Activated CD4-positive, alpha-beta memory T cell treated with anti-CD3 and anti-CD28 coated beads for 36 hours (primary cell): ENCODE results near the gene CTNNBL1. TPM values are rescaled to one million over a fixed set of nuclear protein-coding genes. Genes with fewer than 3 reads are reported as not detected.
A peak's percentile ranks its signal among the peaks of the same experiment; 100 is the strongest.

ENCODE experiments used
- CTCF ChIA-PET: fragments of 350-600 bp; sonication (Branson Sonifier 250); formaldehyde crosslinking; loops from one replicate; lab custom pipeline; 2021; ENCODE audit warnings: antibody characterized with exemption, inconsistent platforms; lab: Charles Lee
- POLR2A ChIA-PET: fragments of 350-600 bp; sonication (Branson Sonifier 250); formaldehyde crosslinking; loops from one replicate; lab custom pipeline; 2021; ENCODE audit warnings: antibody characterized with exemption; lab: Charles Lee
- DNase-seq: peaks from one replicate; pipeline ENCODE4 v3.0.0-alpha.2; 2020
- H3K27ac Mint-ChIP-seq: one replicate; pipeline ENCODE4 v1.8.0; 2021; ENCODE audit warnings: mixed read lengths
- H3K27me3 Mint-ChIP-seq: one replicate; pipeline ENCODE4 v1.8.0; 2021; ENCODE audit warnings: mixed read lengths
- H3K36me3 Mint-ChIP-seq: one replicate; pipeline ENCODE4 v1.8.0; 2021; ENCODE audit warnings: mixed read lengths
- H3K4me1 Mint-ChIP-seq: one replicate; pipeline ENCODE4 v1.8.0; 2021; ENCODE audit warnings: low read depth, mixed read lengths
- H3K4me3 Mint-ChIP-seq: one replicate; pipeline ENCODE4 v1.8.0; 2021; ENCODE audit warnings: mild to moderate bottlenecking, mixed read lengths
- H3K9me3 Mint-ChIP-seq: one replicate; pipeline ENCODE4 v1.8.0; 2021; ENCODE audit warnings: mixed read lengths
- intact Hi-C: fragments of 100-400 bp; cut with micrococcal nuclease; formaldehyde crosslinking; loops from one replicate; pipeline ENCODE4 v1.15.1; 2023
- total RNA-seq, 2 experiments: library from RNA; stranded (reverse); gene quantifications; one replicate each; pipeline ENCODE4 v1.2.3, GENCODE V29; 2021

Gene CTNNBL1
- total RNA-seq, 2 experiments from 2014 or later = 72.5 to 76.5 TPM

GRCh38 chr20:37723668-37724067 is 29.8 kb downstream of the CTNNBL1 start:
- Mint-ChIP-seq H3K36me3 (peaks cover 10% of the 10 kb centered on the region), H3K4me3 (no peak overlapping the region), H3K27me3 (no peaks in the 10 kb centered on the region), H3K4me1 (peaks cover 17% of the 10 kb centered on the region), H3K27ac (no peak overlapping the region), H3K9me3 (peaks cover 11% of the 10 kb centered on the region)
- POLR2A ChIA-PET = no interaction called here
- intact Hi-C loops = no loop called here
- DNase-seq = no peak
- CTCF ChIA-PET = no interaction called here

DNA sequence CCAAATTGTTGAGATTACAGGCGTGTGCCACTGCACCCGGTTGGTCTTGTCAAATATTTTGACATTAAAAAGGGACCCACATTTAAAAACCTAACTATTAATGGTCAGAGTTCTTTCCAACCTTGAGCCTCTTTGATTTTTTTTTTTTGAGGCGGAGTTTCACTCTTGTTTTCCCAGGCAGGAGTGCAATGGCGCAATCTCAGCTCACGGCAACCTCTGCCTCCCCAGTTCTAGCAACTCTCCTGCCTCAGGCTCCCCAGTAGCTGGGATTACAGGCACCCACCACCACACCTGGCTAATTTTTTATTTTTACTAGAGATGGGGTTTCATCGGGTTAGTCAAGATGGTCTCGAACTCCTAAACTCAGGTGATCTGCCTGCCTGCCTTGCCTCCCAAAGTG is 31.3 kb downstream of the CTNNBL1 start:
- peaks cover 11% of the 10 kb centered on the region for H3K9me3 Mint-ChIP-seq
- H3K4me3 Mint-ChIP-seq = no peak overlapping the region
- H3K4me1 Mint-ChIP-seq = peaks cover 24% of the 10 kb centered on the region
- POLR2A ChIA-PET = no interaction called here
- H3K36me3 Mint-ChIP-seq = peaks cover 10% of the 10 kb centered on the region
- no peak for DNase-seq
- no peak overlapping the region for H3K27ac Mint-ChIP-seq
- CTCF ChIA-PET = no interaction called here
- intact Hi-C loops = no loop called here
- H3K27me3 Mint-ChIP-seq = no peaks in the 10 kb centered on the region

DNA sequence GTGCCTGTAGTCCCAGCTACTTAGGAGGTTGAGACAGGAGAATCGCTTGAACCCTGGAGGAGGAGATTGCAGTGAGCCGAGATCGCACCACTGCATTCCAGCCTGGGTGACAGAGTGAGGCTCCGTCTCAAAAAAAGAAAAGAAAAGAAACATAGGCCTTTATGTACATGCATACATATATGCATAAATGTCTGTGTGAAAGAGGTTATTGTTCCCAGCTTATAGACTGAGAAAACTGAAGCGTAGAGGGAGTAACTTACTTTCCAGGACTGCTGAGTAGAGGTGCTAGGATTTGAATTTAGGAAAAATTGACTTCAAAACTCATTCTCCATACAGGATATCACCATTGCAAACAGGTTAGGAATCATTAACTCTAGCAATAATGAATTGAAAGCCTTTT is 32.0 kb downstream of the CTNNBL1 start:
- DNase-seq = no peak
- Mint-ChIP-seq H3K9me3 (peaks cover 8% of the 10 kb centered on the region), H3K27me3 (no peaks in the 10 kb centered on the region), H3K4me1 (peaks cover 26% of the 10 kb centered on the region), H3K36me3 (peaks cover 7% of the 10 kb centered on the region), H3K27ac (no peak overlapping the region), H3K4me3 (no peak overlapping the region)
- CTCF ChIA-PET = interaction anchor here (1.0 to 1.4 kb wide), 2 partner anchors 10 to 110 kb away, joined by 3 read pairs; no protein-coding TSS in a partner anchor
- POLR2A ChIA-PET = no interaction called here
- intact Hi-C loops = no loop called here

DNA sequence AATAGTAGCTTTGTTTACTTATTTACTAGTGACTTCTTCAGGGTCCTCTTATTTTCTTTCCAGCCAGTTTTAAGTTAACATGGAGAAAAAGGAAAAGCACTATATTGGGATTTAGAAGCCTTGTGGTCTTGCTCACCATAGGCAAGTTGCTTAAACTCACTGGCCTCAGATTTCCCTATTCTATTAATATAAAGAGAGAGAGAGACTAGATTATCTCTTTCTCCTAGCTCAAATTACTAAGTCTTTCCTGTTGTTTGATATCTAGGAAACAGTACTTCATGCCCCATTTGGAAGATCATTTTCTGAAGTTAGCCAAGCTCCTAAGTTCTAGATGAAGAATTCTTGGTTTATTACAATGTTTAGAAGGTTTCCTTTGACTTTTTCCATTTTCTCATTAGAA is 32.5 kb downstream of the CTNNBL1 start:
- CTCF ChIA-PET = interaction anchor here (1.0 to 1.4 kb wide), 2 partner anchors 11 to 110 kb away, joined by 3 read pairs; no protein-coding TSS in a partner anchor

DNA sequence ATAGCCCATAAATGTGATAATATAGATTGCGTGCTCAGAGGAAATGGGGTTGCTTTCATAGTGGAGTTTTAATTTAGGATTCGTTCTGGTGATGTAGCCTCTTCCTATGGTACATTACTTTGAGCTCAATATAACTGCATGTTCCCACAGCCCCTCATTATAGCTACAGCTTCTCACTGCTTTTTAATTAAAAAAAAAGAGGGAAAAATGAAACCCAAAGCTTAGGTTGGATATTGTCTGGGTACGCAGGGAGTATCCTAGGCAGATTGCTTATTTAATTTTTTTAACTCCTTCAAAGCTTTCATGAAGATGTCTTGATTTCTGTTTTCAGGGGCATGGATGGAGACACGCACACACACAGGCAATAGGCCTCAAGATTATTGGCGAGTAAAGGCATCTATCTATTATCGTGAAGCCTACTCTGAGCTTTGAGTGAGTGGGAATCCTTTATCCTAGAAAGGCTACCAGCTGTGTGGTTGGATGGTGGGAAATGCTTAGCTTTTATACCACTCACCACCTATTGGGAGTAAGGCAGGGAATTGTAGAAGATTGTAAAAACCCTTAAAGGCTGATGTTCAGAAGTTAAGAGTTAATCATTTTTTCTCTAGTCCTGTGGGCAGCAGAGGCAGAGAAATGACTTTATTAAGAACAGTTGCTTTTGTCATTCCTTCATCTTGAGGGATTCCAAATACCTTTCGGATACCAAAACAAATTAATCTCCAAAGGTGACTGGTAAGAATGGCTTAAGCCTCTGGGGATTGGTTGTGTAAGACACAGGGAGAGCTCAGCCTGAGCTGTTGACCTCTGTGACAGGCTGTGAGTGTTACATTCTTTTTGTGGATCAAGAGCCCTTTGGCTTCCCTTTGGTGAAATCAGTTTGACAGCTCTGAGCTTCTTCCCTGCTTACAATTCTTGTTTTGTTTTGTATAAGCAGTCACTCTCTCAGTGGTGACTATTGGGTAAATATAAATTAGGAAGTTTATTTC is 33.4 kb downstream of the CTNNBL1 start:
- ChIA-PET POLR2A (interaction anchor here (0.6 kb wide), 1 partner anchor 40 kb away, joined by 4 read pairs; no protein-coding TSS in a partner anchor), CTCF (interaction anchor here (1.4 to 1.9 kb wide), 2 partner anchors 111 to 494 kb away, joined by 3 to 5 read pairs; no protein-coding TSS in a partner anchor)

More for the DNA sequence above, 32.5 kb downstream of the CTNNBL1 start:
- no peaks in the 10 kb centered on the region for H3K27me3 Mint-ChIP-seq
- intact Hi-C loops = no loop called here
- H3K4me3 Mint-ChIP-seq = no peak overlapping the region
- peaks cover 7% of the 10 kb centered on the region for H3K9me3 Mint-ChIP-seq
- POLR2A ChIA-PET = no interaction called here
- no peak overlapping the region for H3K27ac Mint-ChIP-seq
- no peak for DNase-seq
- H3K4me1 Mint-ChIP-seq = peaks cover 26% of the 10 kb centered on the region
- H3K36me3 Mint-ChIP-seq = peaks cover 7% of the 10 kb centered on the region

DNA sequence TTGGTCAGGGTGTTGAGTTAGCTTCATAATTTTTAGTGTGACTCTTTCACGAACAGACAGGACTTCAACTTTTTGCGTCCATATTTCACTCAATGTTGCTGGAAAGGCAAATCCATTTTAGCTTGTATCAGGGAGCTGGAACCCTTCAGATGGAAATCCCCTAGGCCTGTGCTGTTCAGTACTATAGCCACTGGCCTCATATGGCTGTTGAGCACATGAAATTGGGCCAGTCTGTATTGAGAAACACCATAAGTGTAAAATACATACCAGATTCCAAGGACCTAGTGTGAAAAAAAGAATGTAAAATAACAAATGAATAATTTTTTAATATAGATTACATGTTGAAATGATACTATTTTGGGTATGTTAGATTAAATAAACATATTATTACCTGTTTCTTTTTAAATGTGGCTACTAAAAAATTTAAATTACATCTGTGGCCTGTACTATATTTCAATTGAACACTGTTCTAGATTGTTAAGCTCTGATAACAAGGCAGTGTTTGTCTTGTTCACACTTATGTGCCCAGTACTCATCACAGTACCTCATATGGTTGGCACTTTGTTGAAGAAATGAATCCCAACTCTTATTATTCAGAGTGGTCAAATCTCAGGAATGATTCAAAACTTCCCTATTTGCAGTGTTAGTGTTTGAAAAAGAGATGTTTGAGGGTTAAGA is 34.3 kb downstream of the CTNNBL1 start:
- ChIA-PET CTCF (interaction anchor here (1.9 kb wide), 1 partner anchor 493 kb away, joined by 5 read pairs; no protein-coding TSS in a partner anchor), POLR2A (no interaction called here)
- intact Hi-C loops = no loop called here

More for the DNA sequence above, 33.4 kb downstream of the CTNNBL1 start:
- intact Hi-C loops = no loop called here
- H3K4me3 Mint-ChIP-seq = no peak overlapping the region
- H3K4me1 Mint-ChIP-seq = peaks cover 26% of the 10 kb centered on the region
- no peak for DNase-seq
- H3K27ac Mint-ChIP-seq = no peak overlapping the region
- peaks cover 4% of the 10 kb centered on the region for H3K36me3 Mint-ChIP-seq
- no peaks in the 10 kb centered on the region for H3K9me3 Mint-ChIP-seq
- H3K27me3 Mint-ChIP-seq = no peaks in the 10 kb centered on the region

GRCh38 chr20:37728635-37728983 is 34.8 kb downstream of the CTNNBL1 start:
- ChIA-PET POLR2A (no interaction called here), CTCF (interaction anchor here (1.1 to 1.9 kb wide), 2 partner anchors 26 to 493 kb away, joined by 3 to 5 read pairs; no protein-coding TSS in a partner anchor)
- DNase-seq = no peak
- Mint-ChIP-seq H3K36me3 (peaks cover 12% of the 10 kb centered on the region), H3K4me3 (no peak overlapping the region), H3K4me1 (peaks cover 26% of the 10 kb centered on the region), H3K27ac (no peak overlapping the region), H3K27me3 (no peaks in the 10 kb centered on the region), H3K9me3 (no peaks in the 10 kb centered on the region)
- intact Hi-C loops = no loop called here

More for the DNA sequence above, 34.3 kb downstream of the CTNNBL1 start:
- H3K4me1 Mint-ChIP-seq = peaks cover 26% of the 10 kb centered on the region
- H3K9me3 Mint-ChIP-seq = no peaks in the 10 kb centered on the region
- H3K4me3 Mint-ChIP-seq = no peak overlapping the region
- no peak for DNase-seq
- H3K27me3 Mint-ChIP-seq = no peaks in the 10 kb centered on the region
- H3K27ac Mint-ChIP-seq = no peak overlapping the region
- peaks cover 8% of the 10 kb centered on the region for H3K36me3 Mint-ChIP-seq

DNA sequence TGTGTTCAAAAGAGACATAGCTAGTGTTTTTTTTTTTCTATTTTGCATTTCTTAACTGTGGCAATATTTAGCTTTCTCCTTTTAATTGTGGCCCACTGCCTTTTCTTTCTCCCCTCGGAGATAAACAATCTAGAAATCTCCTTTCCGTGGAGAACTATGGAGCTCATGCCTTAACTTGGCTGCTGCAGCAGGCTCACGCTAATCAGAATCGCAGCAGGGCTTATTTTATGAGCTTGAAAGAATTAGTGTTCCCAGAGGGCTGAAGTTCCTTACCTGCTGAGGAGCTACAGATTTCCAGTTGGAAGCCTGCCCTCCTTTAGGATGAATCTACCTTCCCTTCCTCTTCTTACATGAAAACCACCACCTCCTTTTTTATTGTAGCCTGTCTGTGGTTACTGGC is 35.6 kb downstream of the CTNNBL1 start:
- intact Hi-C loops = no loop called here

DNA sequence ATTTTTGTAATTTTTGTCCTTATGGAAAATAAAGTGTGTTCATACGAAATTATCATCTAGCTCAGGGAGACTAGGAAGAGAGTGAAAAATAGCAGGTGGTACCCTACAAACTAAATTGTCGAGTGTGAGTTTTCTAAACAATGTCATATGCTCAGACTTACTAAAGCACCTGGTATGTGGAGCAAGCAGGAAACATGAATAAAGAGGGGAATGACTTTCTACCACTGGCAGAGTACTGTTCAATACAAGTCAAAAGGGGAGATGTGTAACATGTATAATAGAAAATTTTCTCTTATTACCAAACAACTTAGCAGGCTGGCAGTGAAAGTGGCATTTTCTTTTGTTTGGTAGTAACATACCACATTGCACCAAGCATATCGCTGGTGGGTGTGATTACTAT is 36.1 kb downstream of the CTNNBL1 start:
- Mint-ChIP-seq H3K36me3 (peaks cover 12% of the 10 kb centered on the region), H3K27ac (no peak overlapping the region), H3K9me3 (no peaks in the 10 kb centered on the region), H3K4me1 (peaks cover 36% of the 10 kb centered on the region), H3K27me3 (no peaks in the 10 kb centered on the region), H3K4me3 (no peak overlapping the region)
- no peak for DNase-seq
- intact Hi-C loops = no loop called here
- CTCF ChIA-PET = no interaction called here
- POLR2A ChIA-PET = no interaction called here

More for the DNA sequence above, 35.6 kb downstream of the CTNNBL1 start:
- Mint-ChIP-seq H3K27ac (no peak overlapping the region), H3K9me3 (no peaks in the 10 kb centered on the region), H3K36me3 (peaks cover 12% of the 10 kb centered on the region), H3K27me3 (no peaks in the 10 kb centered on the region), H3K4me3 (no peak overlapping the region), H3K4me1 (peaks cover 32% of the 10 kb centered on the region)
- ChIA-PET POLR2A (no interaction called here), CTCF (interaction anchor here (1.1 kb wide), 1 partner anchor 26 kb away, joined by 3 read pairs; no protein-coding TSS in a partner anchor)
- DNase-seq = no peak

DNA sequence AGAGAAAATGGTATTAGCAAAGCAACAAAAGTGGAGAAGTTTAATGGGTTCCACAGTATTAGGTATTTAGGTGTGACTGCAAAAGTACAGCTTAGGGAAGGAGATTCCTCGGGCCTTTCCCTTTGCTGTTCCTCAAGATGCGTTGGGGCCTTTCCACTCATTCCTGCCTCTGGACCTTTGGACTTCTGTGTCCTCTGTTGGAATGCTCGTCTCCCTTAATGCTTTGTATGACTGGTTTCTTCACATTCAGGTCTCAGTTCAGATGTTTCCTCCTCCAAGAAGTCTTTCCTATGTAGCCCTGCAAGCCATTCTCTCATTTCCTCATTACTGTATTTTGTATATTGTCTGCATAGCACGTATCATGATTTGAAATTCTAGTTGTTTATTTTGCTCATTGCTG is 39.6 kb downstream of the CTNNBL1 start:
- no peak overlapping the region for H3K4me3 Mint-ChIP-seq
- peaks cover 27% of the 10 kb centered on the region for H3K4me1 Mint-ChIP-seq
- H3K27ac Mint-ChIP-seq = no peak overlapping the region

GRCh38 chr20:37734228-37734985 is 40.6 kb downstream of the CTNNBL1 start:
- peak overlapping the region; percentile 9 for H3K27ac Mint-ChIP-seq
- DNase-seq = peak; percentile 11
- intact Hi-C loops = no loop called here
- ChIA-PET CTCF (interaction anchor here (0.5 to 1.5 kb wide), 3 partner anchors 45 to 487 kb away, joined by 3 to 6 read pairs (median 3); no protein-coding TSS in a partner anchor), POLR2A (no interaction called here)
- H3K4me1 Mint-ChIP-seq = peaks cover 23% of the 10 kb centered on the region
- no peaks in the 10 kb centered on the region for H3K9me3 Mint-ChIP-seq
- H3K27me3 Mint-ChIP-seq = no peaks in the 10 kb centered on the region
- no peak overlapping the region for H3K4me3 Mint-ChIP-seq
- H3K36me3 Mint-ChIP-seq = peaks cover 34% of the 10 kb centered on the region

More for the DNA sequence above, 39.6 kb downstream of the CTNNBL1 start:
- DNase-seq = no peak
- H3K36me3 Mint-ChIP-seq = peaks cover 30% of the 10 kb centered on the region
- no peaks in the 10 kb centered on the region for H3K27me3 Mint-ChIP-seq
- ChIA-PET CTCF (interaction anchor here (1.0 kb wide), 1 partner anchor 488 kb away, joined by 3 read pairs; no protein-coding TSS in a partner anchor), POLR2A (no interaction called here)
- H3K9me3 Mint-ChIP-seq = no peaks in the 10 kb centered on the region
- intact Hi-C loops = no loop called here
